Stimulated activated naive CD8-positive, alpha-beta T cell treated with anti-CD3 and anti-CD28 coated beads, Interleukin-15, Interleukin-2, amounts not matched to agents 100 ng/mL and 50 ng/mL, for 24 hours (primary cell): Measurements from ENCODE around the gene LONP2.
"Not testable (repeated sequence)": the region's sequence is repeated elsewhere in the genome, so short reads cannot be mapped to it uniquely, and the experiment has no call there.

Source experiments
- H3K27ac Mint-ChIP-seq: one replicate; pipeline ENCODE4 v1.8.0; 2021; ENCODE audit warnings: mild to moderate bottlenecking, mixed read lengths
- H3K27me3 Mint-ChIP-seq: one replicate; pipeline ENCODE4 v1.8.0; 2021; ENCODE audit warnings: mixed read lengths
- H3K36me3 Mint-ChIP-seq: one replicate; pipeline ENCODE4 v1.8.0; 2021; ENCODE audit warnings: low read depth, mixed read lengths
- H3K4me1 Mint-ChIP-seq: one replicate; pipeline ENCODE4 v1.8.0; 2021; ENCODE audit warnings: low read depth, mixed read lengths
- H3K4me3 Mint-ChIP-seq: one replicate; pipeline ENCODE4 v1.8.0; 2021; ENCODE audit warnings: mild to moderate bottlenecking, mixed read lengths
- H3K9me3 Mint-ChIP-seq: one replicate; pipeline ENCODE4 v1.8.0; 2021; ENCODE audit warnings: mixed read lengths

Gene LONP2

DNA sequence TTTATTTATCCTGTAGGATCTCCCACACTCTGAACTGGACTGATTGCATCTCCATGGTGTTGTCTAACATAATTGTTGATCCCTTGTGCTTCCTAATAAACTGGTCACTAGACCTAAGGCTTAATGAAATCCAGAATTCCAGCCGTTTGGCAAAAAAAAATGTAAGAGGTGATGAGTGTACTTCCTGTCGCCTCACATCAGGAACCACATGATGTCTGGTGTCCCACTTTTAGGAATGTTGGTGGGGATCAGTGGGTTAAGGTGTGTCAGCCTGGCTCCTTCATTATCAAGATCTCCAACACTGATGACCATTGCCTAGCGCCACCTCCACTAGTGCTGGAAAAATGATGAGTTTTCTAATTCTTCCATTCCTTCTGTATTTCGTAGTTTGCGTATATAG, 18.6 kb upstream of the LONP2 start:
- Mint-ChIP-seq H3K4me3 (no peak overlapping the region), H3K4me1 (no peaks in the 10 kb centered on the region), H3K27ac (no peak overlapping the region), H3K36me3 (no peaks in the 10 kb centered on the region), H3K27me3 (peaks cover 6% of the 10 kb centered on the region), H3K9me3 (no peaks in the 10 kb centered on the region)

DNA sequence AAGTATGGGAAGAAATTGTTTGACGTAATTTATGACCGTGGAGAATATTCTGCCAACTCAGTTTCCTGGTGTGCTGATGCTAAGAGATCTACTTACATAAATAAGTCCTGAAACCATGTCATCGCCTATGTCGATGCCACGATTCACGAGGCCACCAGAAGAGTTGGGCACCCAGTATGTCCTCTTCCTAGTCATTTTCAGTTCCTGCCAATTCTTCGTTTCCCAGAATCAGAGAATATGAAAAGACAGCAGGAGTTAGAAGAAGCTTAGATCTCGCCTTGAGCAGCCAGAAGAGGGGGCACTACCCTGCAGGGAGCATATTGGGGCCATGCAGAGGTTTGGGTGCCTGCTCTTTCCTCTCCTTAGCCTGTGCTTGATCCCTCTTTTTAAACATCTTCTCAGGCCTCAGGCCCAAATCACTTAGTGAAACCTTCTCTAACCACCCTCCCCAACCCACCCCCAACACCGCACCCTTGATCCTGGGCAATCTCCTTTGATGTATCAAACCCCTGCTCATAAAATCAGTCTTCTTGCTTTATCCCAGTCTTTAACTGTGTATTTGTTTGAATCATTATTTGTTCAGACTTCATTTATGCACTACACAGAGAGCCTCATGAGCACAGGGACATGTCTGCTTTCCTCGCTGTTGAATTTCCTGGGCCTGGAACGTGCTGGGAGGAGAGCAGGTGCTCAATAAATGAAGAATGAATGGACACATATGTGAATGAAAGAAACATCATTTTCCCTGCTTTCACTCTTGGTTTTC, 12.2 kb upstream of the LONP2 start:
- Mint-ChIP-seq H3K36me3 (no peaks in the 10 kb centered on the region), H3K9me3 (no peaks in the 10 kb centered on the region), H3K27me3 (peaks cover 6% of the 10 kb centered on the region), H3K27ac (peak overlapping the region; percentile 69), H3K4me3 (no peak overlapping the region), H3K4me1 (peaks cover 19% of the 10 kb centered on the region)

DNA sequence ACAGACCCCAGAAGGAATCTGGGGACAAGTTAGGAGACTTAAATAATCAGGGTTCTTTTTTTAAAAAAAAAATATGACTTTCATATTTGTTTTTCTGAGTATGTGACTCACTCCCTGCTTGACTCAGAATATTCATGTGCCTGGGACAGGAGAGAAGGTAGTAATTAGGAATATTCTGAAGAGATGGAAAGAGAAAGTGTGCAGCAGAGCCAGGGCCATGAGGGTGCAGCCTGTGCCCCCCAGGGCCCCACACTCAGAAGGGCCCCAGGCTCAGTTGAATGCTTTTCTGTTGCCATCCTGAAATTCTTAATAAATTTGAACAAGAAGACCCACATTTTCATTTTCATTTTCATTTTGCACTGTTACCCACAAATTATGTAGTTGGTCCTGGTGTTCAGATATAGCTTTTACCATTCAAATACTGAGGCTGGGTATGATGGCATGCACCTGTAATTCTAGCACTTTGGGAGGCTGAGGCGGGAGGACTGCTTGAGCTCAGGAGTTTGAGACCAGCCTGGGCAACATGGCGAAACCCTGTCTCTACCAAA, 11.5 kb upstream of the LONP2 start:
- Mint-ChIP-seq H3K4me3 (no peak overlapping the region), H3K27me3 (peaks cover 6% of the 10 kb centered on the region), H3K9me3 (no peaks in the 10 kb centered on the region), H3K4me1 (peaks cover 19% of the 10 kb centered on the region), H3K36me3 (no peaks in the 10 kb centered on the region), H3K27ac (peak overlapping the region; percentile 69)

GRCh38 chr16:48234630-48235029, 9.5 kb upstream of the LONP2 start:
- no peaks in the 10 kb centered on the region for H3K36me3 Mint-ChIP-seq
- H3K4me3 Mint-ChIP-seq, result no peak overlapping the region
- no peak overlapping the region for H3K27ac Mint-ChIP-seq
- peaks cover 19% of the 10 kb centered on the region for H3K4me1 Mint-ChIP-seq
- H3K9me3 Mint-ChIP-seq, result no peaks in the 10 kb centered on the region
- peaks cover 8% of the 10 kb centered on the region for H3K27me3 Mint-ChIP-seq

DNA sequence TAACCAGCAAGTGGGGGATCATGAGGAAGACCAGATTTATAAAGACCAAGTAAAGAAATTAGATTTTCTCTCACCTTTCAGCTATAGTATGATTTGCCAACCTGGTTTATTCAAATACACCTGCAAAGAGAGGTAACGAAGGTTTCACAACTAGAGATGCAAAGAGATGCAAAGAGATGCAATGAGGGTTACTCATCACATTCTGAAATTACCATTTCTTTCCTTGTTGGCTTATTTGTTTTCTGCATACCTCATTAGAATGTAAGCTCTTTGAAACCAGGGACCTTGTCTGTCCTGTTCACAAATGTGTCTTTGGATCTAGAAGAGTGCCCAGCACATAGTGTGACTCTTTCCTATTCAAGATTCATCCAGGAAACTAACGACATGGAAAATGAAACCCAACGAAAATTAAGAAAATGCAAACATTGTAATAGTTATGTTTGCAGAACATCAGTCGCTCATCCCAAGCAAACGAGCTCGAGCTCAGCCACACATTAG, 9.0 kb upstream of the LONP2 start:
- Mint-ChIP-seq H3K4me3 (no peak overlapping the region), H3K4me1 (peaks cover 19% of the 10 kb centered on the region), H3K27ac (no peak overlapping the region), H3K9me3 (peaks cover 4% of the 10 kb centered on the region), H3K36me3 (no peaks in the 10 kb centered on the region), H3K27me3 (peaks cover 7% of the 10 kb centered on the region)

- Mint-ChIP-seq H3K36me3 (no peaks in the 10 kb centered on the region), H3K27me3 (peaks cover 6% of the 10 kb centered on the region), H3K4me1 (peaks cover 19% of the 10 kb centered on the region), H3K4me3 (no peak overlapping the region), H3K9me3 (peaks cover 6% of the 10 kb centered on the region), H3K27ac (no peak overlapping the region)
These were observed 8.5 kb upstream of the LONP2 start for GRCh38 chr16:48235556-48236136.

DNA sequence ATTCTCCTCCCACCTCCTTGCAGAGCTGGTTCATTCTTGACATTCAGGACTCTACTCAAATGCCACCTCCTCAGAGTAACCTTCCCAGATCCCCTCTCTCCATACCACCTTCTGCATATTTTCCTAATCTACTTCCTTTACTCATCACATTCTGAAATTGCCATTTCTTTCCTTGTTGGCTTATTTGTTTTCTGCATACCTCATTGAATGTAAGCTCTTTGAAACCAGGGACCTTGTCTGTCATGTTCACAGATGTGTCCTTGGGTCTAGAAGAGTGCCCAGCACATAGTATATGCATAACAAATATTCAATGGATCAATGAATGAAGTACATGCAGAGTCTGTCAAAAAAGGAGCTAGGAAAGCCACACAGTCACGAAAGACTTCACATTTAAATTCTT, 7.8 kb upstream of the LONP2 start:
- H3K4me3 Mint-ChIP-seq, result no peak overlapping the region
- peaks cover 6% of the 10 kb centered on the region for H3K27me3 Mint-ChIP-seq
- no peaks in the 10 kb centered on the region for H3K36me3 Mint-ChIP-seq
- H3K4me1 Mint-ChIP-seq, result peaks cover 19% of the 10 kb centered on the region
- no peak overlapping the region for H3K27ac Mint-ChIP-seq
- peaks cover 6% of the 10 kb centered on the region for H3K9me3 Mint-ChIP-seq

- not testable (repeated sequence) for H3K36me3 Mint-ChIP-seq, H3K4me3 Mint-ChIP-seq, H3K27me3 Mint-ChIP-seq, H3K9me3 Mint-ChIP-seq, H3K4me1 Mint-ChIP-seq, H3K27ac Mint-ChIP-seq
These were observed 4.0 kb upstream of the LONP2 start for GRCh38 chr16:48240147-48240546.

DNA sequence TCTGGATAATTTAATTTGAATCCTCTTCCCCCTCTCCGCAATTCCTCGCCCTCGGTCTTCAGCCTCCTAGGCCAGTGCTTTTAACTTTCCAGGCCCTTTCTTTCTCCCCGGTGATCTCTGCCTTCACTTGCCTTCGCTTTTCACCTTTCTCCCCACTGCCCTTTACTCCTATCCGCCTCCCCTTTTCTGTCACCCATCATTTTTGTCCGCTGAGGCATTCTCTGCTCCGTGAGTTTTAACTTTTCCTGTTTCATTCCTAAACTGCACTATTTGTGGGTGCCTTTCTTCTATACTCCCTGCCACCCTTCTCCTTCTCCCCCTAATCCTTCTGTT, 729 bp downstream of the LONP2 start:
- peaks cover 30% of the 10 kb centered on the region for H3K4me1 Mint-ChIP-seq
- H3K27me3 Mint-ChIP-seq, result peaks cover 1% of the 10 kb centered on the region
- H3K36me3 Mint-ChIP-seq, result peaks cover 10% of the 10 kb centered on the region
- H3K27ac Mint-ChIP-seq, result peak overlapping the region; percentile 95
- H3K4me3 Mint-ChIP-seq, result peak overlapping the region; percentile 98
- peaks cover 5% of the 10 kb centered on the region for H3K9me3 Mint-ChIP-seq

DNA sequence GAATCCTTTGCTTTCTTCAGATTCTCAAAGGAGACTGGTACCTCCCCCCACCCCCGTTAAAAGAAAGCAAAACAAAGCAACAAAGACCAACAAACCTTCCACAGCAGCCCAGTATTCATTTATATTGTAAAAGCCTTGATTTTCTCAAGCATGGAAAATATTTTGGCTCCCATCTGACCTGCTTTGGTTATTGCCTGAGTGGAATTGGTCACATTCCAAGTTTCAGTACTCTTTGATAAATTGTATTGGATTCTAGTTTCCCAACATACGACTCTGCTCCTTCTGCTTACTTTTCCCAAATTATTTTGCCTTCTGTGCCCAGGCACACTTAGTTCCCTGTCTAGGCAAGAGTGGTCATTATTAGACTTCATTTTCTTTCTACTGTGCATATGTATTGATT, 2.0 kb downstream of the LONP2 start:
- Mint-ChIP-seq H3K9me3 (no peaks in the 10 kb centered on the region), H3K27me3 (no peaks in the 10 kb centered on the region), H3K4me1 (peaks cover 37% of the 10 kb centered on the region), H3K36me3 (peaks cover 10% of the 10 kb centered on the region), H3K4me3 (peak overlapping the region; percentile 98), H3K27ac (no peak overlapping the region)

- no peaks in the 10 kb centered on the region for H3K9me3 Mint-ChIP-seq
- H3K27me3 Mint-ChIP-seq, result no peaks in the 10 kb centered on the region
- H3K36me3 Mint-ChIP-seq, result peaks cover 10% of the 10 kb centered on the region
- H3K27ac Mint-ChIP-seq, result no peak within 1 kb of the TSS
- peak within 1 kb of the TSS; percentile 15 for H3K4me3 Mint-ChIP-seq
- peaks cover 42% of the 10 kb centered on the region for H3K4me1 Mint-ChIP-seq
These were observed 3.2 kb downstream of the LONP2 start, which contains the start of gene ABCC11 for GRCh38 chr16:48247311-48247710. Gene ABCC11 (minus strand): TSS chr16:48247539. CDS start chr16:48231921, 15,618 bp downstream.

DNA sequence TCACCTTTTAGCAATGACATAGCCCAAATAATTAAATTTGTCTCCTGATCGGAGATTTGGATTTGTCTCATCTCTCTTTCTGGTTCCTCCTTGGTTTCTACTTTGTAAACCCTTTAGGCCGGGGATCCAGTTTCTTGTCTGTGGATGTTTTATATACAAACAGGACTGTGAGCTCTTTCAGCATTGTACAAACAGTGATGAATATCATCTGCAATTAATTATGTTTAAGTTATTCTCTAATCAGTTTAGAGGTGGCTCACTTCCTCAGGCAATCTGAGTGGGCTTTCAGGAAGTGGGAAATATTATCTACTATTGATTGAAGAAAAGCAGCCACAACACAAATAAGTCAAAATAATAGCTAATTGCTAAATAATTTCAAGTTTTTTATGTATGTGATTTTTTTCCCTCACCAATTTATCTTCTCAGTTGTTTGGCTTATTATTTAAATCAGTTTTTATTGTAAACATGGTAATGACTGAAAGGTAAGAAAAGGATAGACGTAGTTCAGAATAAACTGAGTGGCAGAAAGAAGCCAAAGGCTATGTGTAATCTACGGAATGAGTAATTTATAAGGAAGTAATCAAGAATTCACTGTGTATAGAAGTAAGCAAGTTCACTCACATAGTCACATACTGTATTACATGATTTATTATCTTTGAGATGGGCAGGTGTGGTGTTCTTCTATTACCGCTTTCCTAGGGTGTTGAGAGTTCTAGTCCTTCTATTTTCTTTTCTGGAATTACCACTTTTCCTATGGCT, 6.6 kb downstream of the LONP2 start:
- Mint-ChIP-seq H3K4me1 (peaks cover 29% of the 10 kb centered on the region), H3K9me3 (no peaks in the 10 kb centered on the region), H3K36me3 (peaks cover 29% of the 10 kb centered on the region), H3K4me3 (no peak overlapping the region), H3K27ac (no peak overlapping the region), H3K27me3 (no peaks in the 10 kb centered on the region)

DNA sequence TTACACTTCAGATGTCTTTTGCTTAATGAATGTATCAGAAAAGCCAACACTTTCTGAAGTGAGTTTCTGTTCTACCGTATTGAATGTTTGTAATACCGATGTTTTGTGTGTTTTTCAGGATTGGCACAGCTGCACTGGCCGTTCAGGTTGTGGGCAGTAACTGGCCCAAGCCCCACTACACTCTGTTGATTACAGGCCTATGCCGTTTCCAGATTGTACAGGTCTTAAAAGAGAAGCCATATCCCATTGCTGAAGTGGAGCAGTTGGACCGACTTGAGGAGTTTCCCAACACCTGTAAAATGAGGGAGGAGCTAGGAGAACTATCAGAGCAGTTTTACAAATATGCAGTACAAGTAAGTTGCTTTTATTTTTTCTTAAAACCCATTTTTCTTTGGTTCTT, 7.9 kb downstream of the LONP2 start:
- no peak overlapping the region for H3K27ac Mint-ChIP-seq
- H3K4me3 Mint-ChIP-seq, result no peak overlapping the region

GRCh38 chr16:48256579-48257177, 12.6 kb downstream of the LONP2 start:
- H3K4me1 Mint-ChIP-seq, result no peaks in the 10 kb centered on the region
- H3K36me3 Mint-ChIP-seq, result peaks cover 67% of the 10 kb centered on the region
- no peak overlapping the region for H3K27ac Mint-ChIP-seq
- no peaks in the 10 kb centered on the region for H3K27me3 Mint-ChIP-seq
- H3K4me3 Mint-ChIP-seq, result no peak overlapping the region
- no peaks in the 10 kb centered on the region for H3K9me3 Mint-ChIP-seq

More for the DNA sequence above, 7.9 kb downstream of the LONP2 start:
- H3K9me3 Mint-ChIP-seq, result no peaks in the 10 kb centered on the region
- H3K27me3 Mint-ChIP-seq, result no peaks in the 10 kb centered on the region
- H3K36me3 Mint-ChIP-seq, result peaks cover 40% of the 10 kb centered on the region
- peaks cover 18% of the 10 kb centered on the region for H3K4me1 Mint-ChIP-seq

GRCh38 chr16:48261569-48261968, 17.5 kb downstream of the LONP2 start:
- no peaks in the 10 kb centered on the region for H3K4me1 Mint-ChIP-seq
- no peak overlapping the region for H3K27ac Mint-ChIP-seq
- H3K36me3 Mint-ChIP-seq, result peaks cover 73% of the 10 kb centered on the region
- no peaks in the 10 kb centered on the region for H3K27me3 Mint-ChIP-seq
- H3K4me3 Mint-ChIP-seq, result no peak overlapping the region
- H3K9me3 Mint-ChIP-seq, result no peaks in the 10 kb centered on the region
